Ovary (tissue), 9 donors: ENCODE data around the gene COL25A1. TPM values are rescaled to one million over a fixed set of nuclear protein-coding genes. Genes with fewer than 3 reads are reported as not detected.

Experiments used
- DNase-seq, 5 donors: peaks; one replicate each; pipeline ENCODE4 v3.0.0-alpha.2; 2019 to 2020
- H3K27ac ChIP-seq, 2 donors: fragments of 200-600 bp; one replicate each; pipeline versions ENCODE4 v1.5.1 to v1.8.0; 2019 to 2022
- H3K27me3 ChIP-seq: fragments of 200-600 bp; one replicate; pipeline ENCODE4 v1.8.0; 2022
- H3K36me3 ChIP-seq: fragments of 200-600 bp; sonication (generic); one replicate; pipeline ENCODE4 v1.5.1; 2019
- H3K4me1 ChIP-seq: one replicate; pipeline ENCODE4 v1.8.1; 2013; ENCODE audit warnings: mild to moderate bottlenecking, moderate library complexity; ENCODE audit not compliant: insufficient read depth
- H3K4me3 ChIP-seq: fragments of 200-600 bp; sonication (generic); one replicate; pipeline ENCODE4 v1.5.1; 2017
- H3K9me3 ChIP-seq, 2 donors: fragments of 200-600 bp in 1 of 2; sonication (generic) in 1 of 2; one replicate each; pipeline versions ENCODE4 v1.5.1 to v1.8.1; 2013 to 2019; ENCODE audit warnings: mild to moderate bottlenecking in 1 of 2, moderate library complexity in 1 of 2
- CTCF ChIP-seq, 3 donors: fragments of 450-650 bp in 2 of 3; fragments of 200-600 bp in 1 of 3; IDR thresholded peaks; one replicate each; pipeline versions ENCODE4 v1.5.1 to v1.8.0; 2016 to 2022; ENCODE audit warnings: antibody characterized with exemption in 3 of 3, mild to moderate bottlenecking in 1 of 3
- EP300 ChIP-seq: sonication (generic); formaldehyde crosslinking; IDR thresholded peaks from one replicate; pipeline ENCODE4 v1.6.1; 2017; ENCODE audit warnings: antibody characterized with exemption
- POLR2A ChIP-seq: fragments of 450-650 bp; IDR thresholded peaks from one replicate; pipeline ENCODE4 v1.6.1; 2017; ENCODE audit warnings: antibody characterized with exemption, mild to moderate bottlenecking, moderate library complexity
- WGBS, 3 donors: extraction: QIAGEN DNeasy Blood & Tissue Kit in 1 of 3; methylation state at CpG; one replicate each; pipeline versions ENCODE4 v1.1.5 to v1.1.7; 2013 to 2017; 5-methylcytosine and 5-hydroxymethylcytosine counted together
- intact Hi-C, 4 donors: fragments of 100-400 bp; cut with DNase I; formaldehyde crosslinking; loops; one replicate each; pipeline versions ENCODE4 v1.11.0 to v1.15.1; 2022 to 2023
- polyA plus RNA-seq, 2 donors: library from polyadenylated mRNA; stranded (reverse); fragments of 200-250 nt in 1 of 2; fragments of 350-450 nt in 1 of 2; fragmentation: Illumina TruSeq in 1 of 2; extraction: RNeasy Lipid Tissue Mini Kit (QIAGEN cat#74804) in 1 of 2; gene quantifications; one replicate each; pipeline ENCODE4 v1.2.3, GENCODE V29; 2013 to 2014
- total RNA-seq, 7 donors: library from RNA; depleted of rRNA in 2 of 7; stranded (reverse); fragments of >200 nt in 2 of 7; fragmentation: NEBNext Ultra II Directional in 3 of 7; extraction: Animal tissue kit (Norgen Biotek cat#: 25700) in 3 of 7; gene quantifications; one replicate each; pipeline versions ENCODE4 v1.1.0 to v1.2.4, GENCODE V29; 2016 to 2023
- donor health status: DM: no; HTN: no; CAD: no; lungs with moderate emphysema.
- donor health status: DM: no; HTN: no; CAD: no.
- donor health status: Bipolar disorder and iron deficiency.
- donor health status: DM: yes; HTN: yes; CAD: no.
- donor health status: DM: no; HTN: no; CAD: no.
- donor health status: DM: yes; HTN: yes; CAD: no.

Gene COL25A1
- total and polyA plus RNA-seq, 9 donors, result 0.25 to 3.2 (median 0.77) TPM

- WGBS, 3 donors, result 89 to 92% (median 90%) methylated on average over 4 of the region's 4 CpGs
- intact Hi-C loops, result no loop called here
- Histone ChIP-seq H3K4me1 (no peaks in the 10 kb centered on the region), H3K27ac (no peak overlapping the region), H3K9me3 (no peaks in the 10 kb centered on the region), H3K36me3 (no peaks in the 10 kb centered on the region), H3K4me3 (no peak overlapping the region), H3K27me3 (no peaks in the 10 kb centered on the region)
- TF ChIP-seq CTCF (IDR thresholded peaks at IDR 0.05), result no peak
- DNase-seq, result no peak
Observed at GRCh38 chr4:109263721-109264120, 38.7 kb downstream of the COL25A1 start.

GRCh38 chr4:109256818-109257217 lies 45.6 kb downstream of the COL25A1 start:
- intact Hi-C loops, result loop anchor here in 1 of 4 donors (5.0 kb wide), 1 partner anchor 1170 kb away; no protein-coding TSS in a partner anchor
- no peaks in the 10 kb centered on the region for H3K36me3 ChIP-seq

GRCh38 chr4:109254845-109255244 lies 47.6 kb downstream of the COL25A1 start:
- Histone ChIP-seq H3K4me1 (no peaks in the 10 kb centered on the region), H3K27me3 (no peaks in the 10 kb centered on the region), H3K9me3 (no peaks in the 10 kb centered on the region), H3K4me3 (no peak overlapping the region), H3K36me3 (no peaks in the 10 kb centered on the region), H3K27ac (no peak overlapping the region)
- intact Hi-C loops, result loop anchor here in 1 of 4 donors (5.0 kb wide), 1 partner anchor 1168 kb away; no protein-coding TSS in a partner anchor
- DNase-seq, result no peak
- TF ChIP-seq POLR2A (no peak), EP300 (no peak)
- 92 to 94% (median 92%) methylated on average over 4 of the region's 4 CpGs for WGBS, 3 donors

More at GRCh38 chr4:109256818-109257217, 45.6 kb downstream of the COL25A1 start:
- Histone ChIP-seq H3K27me3 (no peaks in the 10 kb centered on the region), H3K9me3 (no peaks in the 10 kb centered on the region), H3K4me3 (no peak overlapping the region), H3K27ac (no peak overlapping the region), H3K4me1 (no peaks in the 10 kb centered on the region)
- no peak for DNase-seq
- TF ChIP-seq EP300 (no peak), CTCF (IDR thresholded peaks at IDR 0.05) (no peak), POLR2A (no peak)

GRCh38 chr4:109251396-109251795 lies 51.1 kb downstream of the COL25A1 start:
- DNase-seq, result no peak
- 80 to 83% (median 82%) methylated on average over 3 of the region's 3 CpGs for WGBS, 3 donors
- Histone ChIP-seq H3K36me3 (no peaks in the 10 kb centered on the region), H3K27ac (no peak overlapping the region), H3K9me3 (no peaks in the 10 kb centered on the region), H3K27me3 (no peaks in the 10 kb centered on the region), H3K4me1 (no peaks in the 10 kb centered on the region), H3K4me3 (no peak overlapping the region)
- no peak for TF ChIP-seq POLR2A
- TF ChIP-seq EP300, result no peak
- no peak for TF ChIP-seq CTCF (IDR thresholded peaks at IDR 0.05)
- intact Hi-C loops, result no loop called here

- Histone ChIP-seq H3K4me1 (no peaks in the 10 kb centered on the region), H3K9me3 (no peaks in the 10 kb centered on the region), H3K27me3 (no peaks in the 10 kb centered on the region), H3K4me3 (no peak overlapping the region), H3K27ac (no peak overlapping the region), H3K36me3 (no peaks in the 10 kb centered on the region)
- TF ChIP-seq EP300 (no peak), CTCF (IDR thresholded peaks at IDR 0.05) (no peak), POLR2A (no peak)
- WGBS, 3 donors, result 70 to 94% (median 92%) methylated on average over 4 of the region's 4 CpGs
- intact Hi-C loops, result no loop called here
- no peak for DNase-seq
Observed at GRCh38 chr4:109248322-109248900, 54.0 kb downstream of the COL25A1 start.
